ENCODE measurements around the gene ZBED4.

ZBED4 gene

DNA sequence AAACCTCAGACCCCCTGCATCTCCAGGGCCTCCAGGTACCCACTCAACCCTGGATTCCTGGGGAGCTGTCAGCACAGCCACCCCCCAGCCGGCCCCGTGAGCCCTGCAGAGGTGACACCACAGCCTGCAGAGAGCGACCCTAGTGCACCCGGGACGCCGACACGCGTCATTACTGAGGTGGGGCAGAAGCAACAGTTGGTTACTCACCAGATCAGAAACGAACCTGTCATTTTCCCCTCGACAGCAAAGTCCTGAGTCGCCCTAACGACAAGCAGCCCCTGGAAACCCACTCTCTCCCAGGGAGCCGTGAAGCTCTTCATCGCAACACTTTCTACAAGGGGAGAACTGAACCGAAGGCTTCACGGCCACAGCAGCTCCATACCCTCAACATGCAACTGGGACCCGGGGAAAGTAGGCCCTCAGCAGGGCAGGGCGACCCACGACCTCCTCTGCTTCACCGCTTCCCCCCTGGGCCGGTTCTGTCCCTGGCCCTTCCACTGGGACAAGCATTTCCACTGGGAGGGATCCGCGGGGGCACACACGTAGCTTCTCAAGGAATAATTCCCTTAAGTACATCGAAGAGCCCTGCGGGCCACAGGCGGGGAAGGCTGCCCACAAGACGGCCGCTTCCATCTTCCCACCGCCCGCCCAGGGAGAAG is 27.6 kb upstream of the ZBED4 start:
- DNase-seq (ENCODE audit: low spot score): peak; percentile 68

DNA sequence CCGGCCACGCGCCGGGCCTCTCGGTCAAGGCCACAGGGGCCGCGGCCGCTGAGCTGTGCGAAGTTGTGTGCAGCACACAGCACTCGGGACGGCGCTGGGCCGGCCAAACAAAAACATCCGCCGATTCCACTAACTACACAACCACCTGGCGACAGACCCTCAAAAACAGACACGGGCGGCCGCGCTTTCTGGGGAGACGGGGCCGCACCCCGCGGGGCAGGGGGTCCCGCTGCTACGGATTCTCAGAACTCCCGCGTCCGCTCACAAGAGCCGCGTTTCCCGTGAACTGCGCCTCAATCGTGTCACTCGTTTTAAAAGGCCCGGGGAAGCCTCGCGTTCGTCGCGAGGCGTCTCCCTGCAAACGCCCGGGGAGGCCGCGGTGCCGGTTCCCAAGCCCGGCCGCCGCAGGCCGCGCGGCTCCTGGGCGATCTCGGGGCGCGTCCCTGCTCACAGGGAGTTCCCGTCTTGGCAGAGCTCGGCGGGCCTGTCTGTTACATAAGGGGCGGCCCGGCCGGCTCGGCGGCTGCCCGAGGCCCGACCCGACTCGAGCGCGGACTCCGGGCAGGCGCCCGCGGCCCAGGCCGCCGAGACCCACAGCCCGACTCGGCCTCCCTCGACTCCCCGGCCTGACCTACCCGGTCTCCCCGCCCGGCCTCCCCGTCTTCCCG is 26.9 kb upstream of the ZBED4 start:
- DNase-seq (ENCODE audit: low spot score): no peak

DNA sequence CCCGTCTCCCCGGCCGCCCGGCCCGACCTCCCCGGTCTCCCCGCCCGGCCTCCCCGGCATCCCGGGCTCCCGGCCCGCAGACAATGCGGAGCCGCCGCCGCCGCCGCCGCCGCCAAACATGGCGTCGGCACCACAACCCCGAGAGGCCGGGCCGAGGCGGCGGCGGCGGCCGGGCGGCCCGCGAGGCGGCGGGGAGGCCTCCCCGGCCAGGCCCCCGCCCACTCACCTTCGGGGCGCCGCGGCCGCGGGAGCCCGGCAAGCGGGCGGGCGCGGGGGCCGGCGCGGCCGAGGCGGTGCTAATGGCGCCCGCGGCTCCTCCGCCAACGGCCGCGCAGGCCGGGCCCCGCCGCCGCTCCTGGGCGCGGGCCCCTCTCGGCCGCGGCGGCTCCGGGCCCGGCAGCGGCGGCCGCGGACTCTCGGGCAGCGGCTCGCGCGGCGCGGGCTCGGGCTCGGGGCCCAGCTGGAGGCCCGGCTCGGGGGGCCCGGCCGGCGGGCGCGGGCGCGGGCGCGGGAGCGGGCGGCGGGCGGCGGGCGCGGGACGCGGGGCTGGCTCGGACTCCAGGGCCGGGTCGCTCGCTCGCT is 26.3 kb upstream of the ZBED4 start:
- DNase-seq (ENCODE audit: low spot score): no peak

DNA sequence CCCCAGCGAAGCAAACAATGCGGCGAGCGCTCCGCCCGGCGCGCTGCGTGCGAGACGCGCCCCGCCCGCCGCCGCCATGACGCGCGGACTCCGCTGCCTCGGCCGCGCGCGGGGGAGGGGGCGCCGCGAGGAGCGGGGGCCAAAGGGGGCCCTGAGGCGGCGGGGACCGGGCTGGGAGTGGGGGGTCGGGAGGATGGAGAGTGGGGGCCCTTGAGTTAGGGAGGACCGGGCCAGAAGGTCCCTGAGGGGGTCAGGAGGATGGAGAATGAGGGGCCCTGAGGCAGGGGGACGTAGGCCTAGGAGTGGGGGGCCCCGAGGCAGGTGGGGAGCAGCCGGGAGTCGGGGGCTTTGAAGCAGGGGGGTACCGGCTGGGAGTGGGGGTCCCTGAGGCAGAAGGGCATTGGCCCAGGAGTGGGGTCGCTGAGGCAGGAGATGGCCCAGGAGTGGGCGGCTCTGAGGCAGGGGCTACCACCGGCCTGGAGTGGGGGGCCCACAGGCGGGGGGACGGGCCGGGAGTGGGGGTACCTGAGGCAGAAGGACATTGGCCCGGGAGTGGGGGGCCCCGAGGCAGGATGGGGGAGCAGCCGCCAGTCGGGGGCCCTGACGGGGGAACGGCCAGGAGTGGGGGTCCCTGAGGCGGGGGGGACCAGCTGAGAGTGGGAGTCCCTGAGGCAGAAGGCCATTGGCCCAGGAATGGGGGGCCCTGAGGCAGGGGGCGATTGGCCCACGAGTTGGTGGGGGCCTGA is 25.6 kb upstream of the ZBED4 start, which contains the start of gene BRD1:
Gene BRD1 (minus strand): TSS at position 21 of the 746 bp plus-strand sequence. CDS start 3,556 bp downstream, outside the sequence.
- DNase-seq (ENCODE audit: low spot score): no peak

DNA sequence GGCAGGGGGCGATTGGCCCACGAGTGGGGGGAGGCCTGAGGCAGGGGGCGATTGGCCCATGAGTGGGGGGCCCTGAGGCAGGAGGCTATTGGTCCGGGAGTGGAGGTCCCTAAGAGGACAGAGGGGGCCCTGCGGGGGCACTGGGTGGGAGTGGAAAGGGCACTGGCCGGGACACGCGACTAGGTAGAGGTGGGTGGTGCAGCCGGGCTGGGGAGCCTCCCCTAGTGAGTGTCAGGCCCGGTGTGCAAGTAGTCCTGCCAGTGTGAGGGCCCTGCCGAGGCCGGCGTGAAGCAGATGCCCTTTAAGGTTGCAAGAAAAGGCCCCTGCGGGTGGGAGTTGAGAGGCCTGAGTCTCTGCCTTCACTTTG is 25.1 kb upstream of the ZBED4 start:
- no peak for DNase-seq (ENCODE audit: low spot score)

DNA sequence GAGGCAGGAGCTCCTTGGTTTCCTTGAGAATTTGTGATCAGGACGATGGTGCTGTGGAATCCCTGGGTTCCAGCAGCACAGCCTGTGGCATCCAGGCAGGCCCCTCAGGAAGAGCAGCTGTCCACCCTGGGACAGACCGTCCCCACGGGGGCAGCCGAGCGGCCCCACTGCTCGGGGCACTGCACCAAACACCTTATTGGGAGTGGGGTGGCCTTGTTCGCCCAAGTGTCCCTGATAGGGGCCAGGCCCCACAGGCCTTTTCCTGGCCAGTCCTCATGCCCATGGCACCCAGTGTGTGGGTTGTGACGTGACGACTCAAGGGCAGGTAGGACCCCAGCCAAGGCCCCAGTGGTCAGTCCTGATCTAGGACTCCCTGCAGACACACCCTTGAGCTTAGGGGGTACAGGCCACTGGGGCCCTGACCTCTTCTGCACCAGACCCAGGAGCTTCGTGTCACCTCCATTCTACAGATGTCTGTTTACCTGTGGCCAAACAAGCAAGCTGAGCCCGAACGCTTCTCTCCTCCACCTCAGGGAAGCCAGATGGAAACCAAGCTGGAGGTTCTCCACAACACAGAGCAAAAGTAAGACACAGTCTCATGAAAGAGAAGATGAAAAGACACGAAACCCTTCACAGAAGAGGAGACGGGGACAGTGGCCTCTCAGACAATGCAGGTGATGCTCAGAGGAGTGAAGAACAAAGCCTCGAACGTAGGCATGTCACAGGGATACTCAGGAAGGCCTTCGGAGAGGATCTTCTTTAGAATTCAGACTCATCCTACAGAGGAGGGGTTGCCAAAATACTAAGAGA is 24.4 kb upstream of the ZBED4 start:
- no peak for DNase-seq (ENCODE audit: low spot score)

DNA sequence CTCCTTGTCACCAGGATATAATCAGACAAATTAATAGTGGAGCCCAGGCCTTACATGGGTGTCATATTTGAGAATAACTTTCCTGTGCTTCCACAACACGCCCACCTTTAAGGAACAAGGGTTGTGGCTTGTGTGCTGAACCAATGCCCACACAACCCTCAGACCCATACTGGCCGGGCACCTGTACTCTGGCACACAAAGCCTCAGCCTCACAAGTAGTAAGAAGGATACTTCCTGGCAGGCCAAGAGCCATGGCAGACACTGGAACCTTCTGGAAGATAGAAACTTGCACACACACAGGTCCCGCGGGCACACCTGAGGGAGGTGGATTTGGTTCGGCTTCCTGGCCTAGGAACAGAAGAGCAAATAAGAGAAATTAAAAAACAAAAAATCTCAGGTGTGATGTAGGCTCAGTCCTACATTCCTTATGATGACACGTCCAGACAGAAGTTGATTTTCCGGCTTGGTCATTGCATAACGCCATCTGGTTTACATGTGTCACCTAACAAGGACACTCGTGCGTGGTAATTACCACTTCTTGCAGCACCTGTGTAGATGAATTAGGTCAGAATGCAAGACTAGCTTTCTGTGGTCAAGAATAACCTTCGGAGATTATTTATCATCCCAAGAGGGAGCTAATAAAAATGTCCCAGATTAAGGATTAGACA is 20.2 kb upstream of the ZBED4 start:
- DNase-seq (ENCODE audit: low spot score): peak; percentile 29

DNA sequence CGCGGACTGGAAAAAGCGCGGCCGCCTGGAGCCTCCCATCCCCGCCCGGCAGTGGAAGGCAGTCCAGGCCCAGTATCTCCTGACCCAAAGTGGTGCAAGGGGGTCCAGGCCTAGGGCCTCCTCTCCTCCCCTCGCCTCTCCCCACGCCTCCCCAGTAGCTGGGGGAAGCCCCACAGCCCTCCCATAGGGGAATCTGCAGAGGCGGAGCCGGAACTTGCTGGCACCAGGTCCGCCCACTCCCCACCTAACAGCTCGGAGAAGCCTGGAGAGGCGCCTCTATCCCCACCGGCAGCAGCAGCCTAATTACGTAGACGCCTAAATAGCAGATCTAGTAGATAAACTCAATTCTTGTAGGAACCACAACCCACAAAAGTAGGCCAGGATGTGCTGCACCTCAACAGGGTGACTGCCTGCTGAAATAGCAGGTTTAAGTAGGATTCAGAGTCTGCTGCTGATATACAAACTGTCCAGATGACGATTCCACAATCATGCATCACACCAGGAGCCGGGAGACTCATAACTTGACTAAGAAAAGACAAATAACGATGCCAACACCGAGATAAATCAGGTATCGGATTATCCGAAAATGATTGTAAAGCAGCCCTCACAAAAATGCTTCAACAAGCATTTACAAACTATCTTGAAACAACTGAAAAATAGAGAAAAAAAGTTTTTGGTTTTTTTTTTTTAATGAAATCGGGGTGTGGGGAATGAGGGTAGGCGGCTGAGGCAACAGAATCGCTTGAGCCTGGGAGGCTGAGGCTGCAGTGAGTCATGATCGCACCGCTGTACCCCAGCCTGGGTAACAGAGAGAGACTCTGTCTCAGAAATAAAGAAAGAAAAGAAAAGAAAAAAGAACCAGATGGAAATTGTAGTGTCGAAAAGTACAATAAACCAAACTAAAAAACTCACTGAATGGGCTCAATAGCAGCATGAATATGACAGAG is 14.6 kb upstream of the ZBED4 start:
- DNase-seq (ENCODE audit: low spot score): no peak

DNA sequence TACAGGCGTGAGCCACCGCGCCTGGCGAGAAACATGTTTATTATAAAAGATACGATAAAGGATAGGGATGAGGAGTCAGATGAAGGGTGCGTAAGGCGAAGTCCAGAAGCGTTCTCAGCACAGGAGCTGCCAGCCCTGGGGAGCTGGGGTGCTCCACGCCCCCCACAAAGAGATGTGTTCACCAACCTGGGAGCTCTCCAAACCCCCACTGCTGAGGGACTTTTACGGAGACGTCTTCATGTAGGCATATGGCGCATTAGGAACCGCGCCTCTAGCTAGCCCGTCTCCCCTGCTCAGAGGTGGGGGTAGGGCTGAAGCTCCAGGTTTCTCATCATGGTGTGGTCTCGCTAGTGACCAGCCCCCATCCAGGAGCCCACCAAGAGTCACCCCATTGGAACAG is 8.4 kb upstream of the ZBED4 start:
- no peak for DNase-seq (ENCODE audit: low spot score)

DNA sequence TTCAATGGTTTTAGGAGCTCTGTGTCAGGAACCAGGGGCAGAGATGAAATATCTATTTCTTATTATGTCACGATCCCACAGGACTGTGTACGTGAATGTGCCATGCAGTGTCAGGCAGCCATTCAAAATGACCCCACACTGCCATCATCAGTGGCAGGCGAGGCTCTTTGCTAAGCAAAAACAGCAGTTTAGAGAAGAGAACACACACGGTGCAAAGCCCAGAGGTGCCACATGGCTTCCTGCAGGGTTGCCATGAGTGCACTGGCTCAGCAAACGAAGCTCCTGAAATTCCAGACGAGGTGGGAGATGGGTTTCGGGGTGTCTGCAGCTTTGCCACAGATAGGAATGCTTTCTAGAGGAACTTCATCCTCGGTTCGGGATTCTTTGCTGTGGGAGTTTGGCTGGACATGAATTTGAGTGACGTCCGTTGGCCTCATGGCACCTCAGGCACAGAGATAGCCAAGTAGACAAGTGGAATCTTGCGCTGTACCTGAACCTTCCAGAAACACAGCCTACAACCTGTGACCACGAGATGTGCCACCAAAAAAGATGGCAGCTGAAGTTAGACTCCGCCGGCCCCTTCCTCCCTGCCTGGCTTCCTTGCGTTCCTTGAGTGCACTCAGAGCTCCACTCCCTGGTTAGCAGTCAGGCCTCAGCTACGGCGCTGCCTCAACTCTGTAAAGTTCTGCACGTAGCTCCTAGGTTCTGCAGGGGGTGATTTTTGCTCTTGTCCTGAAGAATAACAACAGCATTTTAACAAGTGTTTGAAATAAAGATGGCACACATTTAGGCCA is 7.8 kb upstream of the ZBED4 start:
- no peak for DNase-seq (ENCODE audit: low spot score)

DNA sequence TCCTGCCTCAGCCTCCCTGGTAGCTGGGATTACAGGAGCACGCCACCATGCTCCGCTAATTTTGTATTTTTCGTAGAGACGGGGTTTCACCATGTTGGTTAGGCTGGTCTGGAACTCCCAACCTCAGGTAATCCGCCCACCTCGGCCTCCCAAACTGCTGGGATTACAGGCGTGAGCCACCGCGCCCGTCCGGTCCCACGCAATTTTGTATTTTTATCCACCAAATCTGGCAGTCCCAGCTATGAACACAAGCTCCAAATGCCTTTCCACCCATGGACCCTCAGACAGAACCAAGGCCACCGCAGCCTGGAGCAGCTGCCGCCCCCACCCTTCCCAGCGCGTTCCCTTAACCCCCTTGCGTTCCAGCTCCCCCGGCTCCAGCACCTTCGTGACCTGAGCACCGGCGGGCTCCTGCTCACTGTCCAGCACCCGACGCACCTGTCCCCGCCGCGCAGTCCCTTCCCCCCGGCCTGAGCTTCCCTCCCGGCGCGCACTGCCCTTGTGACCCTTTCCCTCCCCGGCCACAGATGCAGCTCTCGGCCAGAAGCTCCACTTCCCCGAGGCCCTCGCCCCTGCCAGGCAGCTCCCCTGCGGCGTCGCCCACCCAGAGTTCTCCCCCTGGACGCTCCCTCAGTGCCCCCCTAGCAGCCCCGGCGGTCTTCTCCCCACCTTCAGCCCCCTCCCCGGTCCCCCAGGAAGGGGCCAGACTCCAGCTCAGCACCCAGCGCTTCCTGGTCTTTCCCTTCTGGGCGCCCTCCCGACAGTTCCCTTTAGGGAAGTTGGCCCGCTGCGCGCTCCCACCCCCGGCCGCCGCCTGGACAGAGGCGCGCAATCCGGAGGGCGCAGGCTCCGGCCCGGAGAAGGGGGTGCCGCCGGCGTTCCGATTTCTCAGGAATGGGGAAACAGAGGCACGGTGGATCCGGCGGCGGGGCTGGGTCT is 5.6 kb upstream of the ZBED4 start:
- no peak for DNase-seq (ENCODE audit: low spot score)

DNA sequence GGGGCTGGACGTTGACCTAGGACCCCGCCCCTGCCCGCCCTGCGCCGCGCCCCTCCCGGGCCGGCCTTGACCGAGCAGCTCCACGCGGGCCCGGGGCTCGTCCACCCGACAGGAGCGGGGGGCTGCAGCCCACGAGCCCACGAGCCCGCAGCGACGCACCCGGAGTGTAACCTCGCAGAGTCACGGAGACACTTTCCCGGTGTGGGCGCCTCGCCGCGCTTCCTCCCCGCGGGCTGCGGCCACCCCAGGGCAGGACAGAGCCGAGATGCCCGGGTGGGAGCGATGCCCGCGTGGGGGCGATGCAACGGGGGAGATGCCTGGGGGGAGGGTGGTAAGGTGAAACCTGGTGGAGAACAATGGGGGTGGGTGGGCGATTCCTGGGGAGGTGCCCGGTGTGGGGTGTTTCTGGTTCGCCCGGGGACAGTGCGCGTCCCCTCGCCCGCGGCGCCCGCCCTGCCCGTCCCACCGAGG is 4.9 kb upstream of the ZBED4 start:
- no peak for DNase-seq (ENCODE audit: low spot score)

DNA sequence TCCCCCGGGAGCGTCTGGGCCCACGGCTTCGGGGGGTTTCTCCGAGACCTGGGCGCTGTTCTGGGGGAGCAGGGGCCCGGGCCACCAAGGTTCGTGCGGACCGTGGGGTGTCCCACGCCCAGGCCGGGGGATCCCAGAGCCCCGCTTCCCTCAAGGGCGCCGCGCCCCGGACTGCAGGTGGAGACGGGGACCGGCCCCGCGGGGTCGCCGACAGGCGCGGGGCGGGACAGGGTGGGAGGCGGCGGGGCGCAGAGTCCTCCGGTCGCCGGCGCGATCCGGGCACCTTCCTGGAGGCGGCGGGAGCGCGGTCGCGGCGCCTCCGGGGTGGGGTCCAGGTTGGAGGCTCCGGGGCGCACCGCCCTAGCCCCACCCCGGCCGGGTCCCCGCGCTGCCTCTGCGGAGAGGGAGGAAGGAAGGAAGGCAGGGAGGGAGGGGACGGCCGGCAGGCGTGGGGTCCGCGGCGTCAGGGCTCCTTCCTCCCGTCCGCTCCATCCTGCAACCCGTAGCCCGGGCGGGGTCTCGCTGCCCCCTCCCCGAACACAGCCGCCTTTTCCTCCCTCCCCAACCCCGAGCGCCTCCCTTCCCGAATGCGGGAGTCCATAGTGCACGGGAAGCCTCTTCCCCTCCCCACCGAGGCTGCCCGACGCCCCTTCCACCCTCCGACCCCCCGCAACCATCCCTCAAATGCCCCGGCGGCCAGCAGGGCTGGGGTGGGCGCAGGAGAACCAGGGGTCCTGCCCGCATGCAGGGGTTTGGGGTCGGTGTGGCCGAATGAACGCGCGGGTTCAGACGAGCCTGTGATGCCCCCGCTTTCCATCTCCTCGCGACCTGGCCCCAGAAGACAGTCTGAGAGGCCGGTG is 4.3 kb upstream of the ZBED4 start:
- no peak for DNase-seq (ENCODE audit: low spot score)

DNA sequence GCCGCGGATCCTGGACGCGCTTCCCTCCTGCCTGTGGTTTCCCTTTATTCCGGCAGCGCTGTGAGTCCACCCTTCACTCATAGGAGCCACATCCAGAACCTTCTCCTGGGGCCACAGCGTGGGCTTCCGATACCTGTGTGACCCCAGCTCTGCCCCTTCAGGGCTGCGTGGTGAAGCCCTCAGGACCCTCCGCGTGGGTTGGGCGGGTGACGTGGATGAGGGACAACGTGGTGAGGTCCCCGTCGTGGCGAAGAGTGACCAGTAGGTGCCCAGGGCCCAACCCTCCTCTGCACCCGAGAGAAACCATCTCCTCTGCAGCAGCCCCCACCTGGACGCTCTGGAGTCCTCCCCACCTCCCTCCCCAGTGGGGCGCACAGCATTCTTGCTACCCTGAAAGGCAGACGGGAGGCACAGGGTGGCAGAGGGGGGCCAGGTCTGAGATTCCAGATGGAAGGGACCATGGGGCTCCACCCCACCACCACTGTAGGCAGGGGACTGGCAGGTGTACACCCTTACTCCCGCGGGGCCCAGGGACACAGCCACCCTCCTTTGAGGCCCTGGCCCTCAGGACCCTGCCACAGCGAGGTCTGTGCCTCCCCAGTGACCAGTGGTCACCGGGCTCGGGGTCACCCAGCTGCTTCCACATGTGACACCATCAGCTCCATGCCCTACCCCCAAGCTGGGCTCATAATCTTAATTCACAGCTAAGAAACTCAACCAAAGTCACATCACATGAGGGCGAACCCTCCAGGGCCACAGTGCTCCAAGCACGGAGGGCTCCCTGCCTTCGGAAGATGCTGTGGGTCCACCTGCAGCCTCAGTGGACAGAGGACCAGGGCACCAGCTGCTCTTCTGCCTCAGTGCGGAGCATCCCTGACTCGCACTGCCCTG is 3.4 kb upstream of the ZBED4 start:
- no peak for DNase-seq (ENCODE audit: low spot score)

DNA sequence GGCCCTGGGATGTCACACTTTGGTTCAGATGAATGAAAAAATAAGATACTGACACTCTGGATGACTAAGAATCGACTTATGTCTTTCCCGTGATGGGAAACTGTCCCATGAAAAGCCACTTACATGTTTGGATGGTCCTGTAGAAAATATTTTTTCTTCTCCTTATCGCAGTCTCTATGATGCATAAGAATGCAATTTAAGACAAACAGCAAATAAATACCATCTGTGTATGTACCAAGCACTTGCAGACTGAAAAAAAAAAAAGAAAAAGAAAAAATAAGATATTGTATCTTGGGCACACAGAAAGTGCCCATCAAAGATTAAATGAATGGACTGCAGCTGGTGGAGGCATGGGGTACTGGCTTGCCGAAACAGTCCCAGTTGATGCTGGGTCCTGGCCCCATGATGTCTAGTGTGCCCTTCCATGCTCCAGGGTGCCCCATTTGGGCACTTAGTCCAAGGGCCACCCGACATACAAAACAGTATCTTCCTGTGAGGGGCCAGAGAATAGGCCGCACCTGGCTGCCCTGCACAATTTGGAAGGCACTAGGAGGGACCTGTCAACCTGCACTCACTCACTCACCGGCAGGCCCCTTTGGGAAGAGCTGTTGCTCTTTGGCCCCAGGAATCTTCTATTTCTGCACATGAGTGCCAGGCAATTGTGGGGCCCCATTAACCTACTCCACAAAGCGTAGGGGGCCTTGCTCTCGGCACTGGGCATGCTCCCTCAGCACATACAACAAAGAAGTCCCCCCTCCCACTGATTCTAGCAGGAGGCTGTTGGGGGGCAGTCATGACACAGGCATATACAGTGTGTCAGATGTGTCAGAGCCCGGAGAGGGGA is 2.5 kb upstream of the ZBED4 start:
- DNase-seq (ENCODE audit: low spot score): no peak

Measured in RKO (cell line).